ENCODE results near the gene SFT2D3.

SFT2D3 gene

DNA sequence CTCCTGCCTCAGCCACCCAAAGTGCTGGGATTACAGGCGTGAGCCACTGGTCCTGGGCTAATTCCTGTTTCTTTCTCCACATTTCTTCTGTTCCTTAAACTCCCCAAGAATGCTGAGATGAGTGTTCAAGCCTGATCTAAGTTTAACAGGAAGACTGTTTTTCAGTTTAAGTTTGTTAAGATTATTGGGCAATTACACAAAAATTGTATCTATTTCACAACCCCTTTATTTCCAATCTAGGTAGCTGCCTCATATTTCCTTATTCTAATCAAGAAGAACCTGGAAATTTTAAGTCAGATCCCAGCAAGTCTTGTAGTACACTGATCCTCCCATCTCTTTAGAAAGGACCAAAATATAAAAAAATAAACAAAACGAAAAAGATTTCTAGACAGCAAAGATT, 11.7 kb downstream of the SFT2D3 start:
- no peak for DNase-seq

DNA sequence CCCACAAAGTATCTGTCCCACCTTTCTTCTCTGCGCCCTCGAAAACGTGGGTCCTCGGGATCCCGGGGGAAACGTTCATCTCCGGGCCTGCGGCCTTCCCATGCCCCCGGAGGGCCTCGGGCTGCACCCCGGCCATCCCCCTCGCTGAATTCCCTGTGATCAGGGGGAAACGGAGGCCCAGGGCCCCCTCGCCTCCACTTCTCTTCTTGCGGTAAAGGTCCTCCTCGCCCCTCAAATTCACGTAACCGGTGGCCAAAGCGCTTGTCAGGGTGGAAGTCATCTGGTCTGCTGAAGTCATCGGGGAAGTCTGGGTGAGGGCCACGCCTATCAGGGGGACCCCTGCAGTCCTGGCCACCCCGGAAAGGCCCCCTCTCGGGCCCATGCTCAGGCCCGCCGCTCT, 12.3 kb downstream of the SFT2D3 start:
- no peak for DNase-seq

DNA sequence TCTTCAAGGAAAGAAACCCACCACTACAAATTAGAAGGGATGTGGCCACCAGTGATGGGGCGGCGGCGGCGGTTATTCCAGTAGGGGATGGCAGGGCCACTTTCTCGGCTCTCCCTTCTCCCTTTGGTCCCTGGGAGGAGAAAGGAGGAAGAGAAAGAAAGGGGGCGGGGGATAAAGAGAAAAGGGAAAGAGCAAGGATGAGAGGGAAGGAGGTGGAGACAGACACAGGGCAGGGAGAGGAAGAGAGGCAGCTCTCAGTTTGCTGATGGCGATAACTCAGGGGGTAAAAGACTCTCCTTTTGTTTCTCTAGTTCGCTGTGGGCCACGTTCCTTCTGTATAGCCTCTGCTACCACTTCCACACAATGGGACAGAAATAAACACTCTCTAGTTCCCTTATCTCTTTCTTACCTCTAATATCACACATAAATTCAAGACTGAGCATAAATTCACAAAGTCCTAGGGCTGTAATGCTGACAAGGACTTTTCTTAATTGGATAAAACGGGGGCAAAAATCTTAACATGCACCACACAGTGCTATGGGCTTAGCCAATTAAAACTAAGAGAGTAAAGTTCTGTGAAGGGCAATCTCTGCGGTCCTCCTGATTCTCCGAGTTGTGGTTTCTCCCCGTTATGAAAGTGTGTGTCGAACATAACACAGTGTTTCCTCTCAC, 14.6 kb downstream of the SFT2D3 start:
- DNase-seq = no peak

DNA sequence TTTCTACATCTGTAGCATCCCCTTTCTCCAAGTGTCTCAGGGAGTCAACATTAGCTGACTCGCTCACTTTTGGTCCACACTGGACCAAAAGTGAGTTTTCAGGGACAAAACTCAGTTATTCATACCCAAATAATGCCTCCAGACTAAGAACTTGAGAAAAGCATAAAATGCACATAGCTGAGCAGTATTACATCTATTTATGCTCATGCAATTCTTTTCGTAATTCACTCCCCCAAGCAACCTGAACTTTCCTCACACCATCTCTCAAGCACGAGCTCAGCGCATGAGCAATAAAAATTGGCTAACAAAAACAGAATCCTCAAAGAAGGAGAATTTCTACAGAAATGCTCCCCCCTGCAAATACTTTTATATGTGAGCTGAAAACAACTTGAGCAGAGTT, 17.0 kb downstream of the SFT2D3 start:
- DNase-seq = no peak

DNA sequence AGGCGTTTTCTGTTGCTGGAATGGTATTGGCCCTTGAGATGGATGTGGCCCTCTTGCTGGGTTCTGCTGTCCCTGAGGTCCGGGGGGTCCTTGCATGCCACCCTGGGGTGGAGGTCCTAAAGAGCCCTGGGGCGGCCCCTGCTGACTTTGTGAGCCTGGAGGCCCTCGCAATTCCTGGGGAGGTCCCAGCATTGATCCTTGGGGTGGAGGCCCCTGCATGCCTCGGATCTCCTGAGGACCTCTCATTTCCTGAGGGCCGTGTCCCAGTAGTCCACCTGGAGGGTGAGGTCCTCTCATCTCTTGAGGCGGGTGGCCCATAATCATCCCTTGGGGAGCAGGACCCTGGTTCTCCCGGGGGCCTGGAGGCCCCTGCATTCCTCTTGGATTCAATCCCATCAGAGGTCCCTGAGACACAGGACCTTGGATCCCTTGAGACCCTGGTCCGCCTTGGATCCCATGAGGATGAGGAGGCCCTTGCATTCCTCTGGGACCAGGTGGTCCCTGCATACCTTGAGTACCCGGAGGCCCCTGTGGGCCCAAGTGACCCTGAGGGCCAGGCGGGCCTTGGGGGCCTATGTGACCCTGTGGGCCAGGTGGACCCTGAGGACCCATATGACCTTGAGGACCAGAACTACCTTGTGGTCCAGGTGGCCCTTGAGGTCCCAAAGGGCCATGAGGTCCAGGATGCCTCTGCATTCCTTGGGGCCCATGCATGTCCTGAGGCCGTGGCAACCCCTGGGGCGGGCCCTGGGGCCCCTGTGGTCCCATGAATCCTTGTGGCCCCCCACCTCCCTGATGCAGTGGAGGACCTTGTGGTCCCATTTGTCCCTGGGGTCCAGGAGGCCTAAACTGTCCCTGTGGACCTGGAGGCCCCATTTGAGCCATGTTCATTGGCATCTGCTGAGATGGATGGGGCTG, 18.3 kb downstream of the SFT2D3 start:
- no peak for DNase-seq

DNA sequence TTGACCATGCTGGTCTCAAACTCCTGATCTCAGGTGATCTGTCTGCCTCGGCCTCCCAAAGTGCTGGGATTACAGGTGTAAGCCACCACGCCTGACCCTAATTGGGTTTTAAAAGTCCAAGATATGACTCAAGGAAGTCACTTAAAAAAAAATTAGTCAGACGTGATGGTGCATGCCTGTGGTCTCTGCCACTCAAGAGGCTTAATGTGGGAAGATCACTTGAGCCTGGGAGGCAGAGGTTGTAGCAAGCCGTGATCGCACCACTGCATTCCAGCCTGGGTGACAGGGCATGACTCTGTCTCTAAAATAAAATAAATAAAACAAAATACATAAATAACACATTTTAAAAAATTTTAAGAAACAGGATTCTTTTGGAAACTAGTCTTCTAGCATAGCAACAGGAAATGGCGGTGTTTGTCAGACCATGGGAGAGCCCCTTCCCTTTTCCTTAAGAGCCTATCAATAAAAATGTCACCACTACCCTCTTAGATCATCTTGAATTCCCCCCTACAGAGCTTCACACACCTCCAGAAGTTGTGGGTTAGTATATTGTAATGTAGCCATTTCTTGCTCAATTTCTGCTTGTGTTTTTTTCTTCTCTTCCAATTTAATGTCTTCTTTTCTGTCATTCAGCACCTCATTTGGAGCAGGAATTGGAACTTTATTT, 20.1 kb downstream of the SFT2D3 start:
- DNase-seq = no peak

DNA sequence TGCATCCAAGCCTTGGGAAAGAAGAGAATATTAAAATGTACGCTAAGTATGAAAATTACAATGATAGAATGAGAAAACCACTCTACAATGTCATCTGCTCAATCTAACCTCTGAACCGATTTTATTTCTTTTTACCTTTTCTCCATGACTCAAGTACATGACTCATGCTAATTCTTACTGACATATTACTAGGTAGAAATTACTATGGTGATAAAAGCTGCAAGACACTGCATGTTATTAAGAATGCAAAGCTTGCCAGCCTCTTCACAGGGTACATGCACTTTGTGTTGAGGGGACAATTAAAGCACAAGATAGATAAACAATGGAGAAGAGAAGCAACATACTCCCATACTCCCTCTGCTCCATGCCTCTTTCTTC, 20.7 kb downstream of the SFT2D3 start:
- no peak for DNase-seq

DNA sequence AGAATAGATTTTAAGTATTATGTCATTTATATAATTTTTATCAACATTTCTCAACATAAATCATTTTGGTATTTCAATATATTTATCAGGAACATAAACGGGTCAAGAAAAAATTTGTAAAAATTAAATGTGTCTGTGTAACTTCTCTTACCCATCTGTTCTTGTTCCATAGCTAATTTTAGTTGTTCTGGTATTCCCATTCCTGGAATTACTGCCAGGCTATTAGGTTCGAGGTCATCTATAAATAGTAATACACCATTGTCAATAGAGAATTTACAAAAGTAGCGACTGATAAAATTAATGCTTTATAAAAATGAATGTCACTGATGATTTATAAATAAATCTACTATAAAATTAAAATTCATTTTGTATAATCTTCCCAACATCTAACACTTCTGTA, 21.5 kb downstream of the SFT2D3 start:
- DNase-seq = no peak

DNA sequence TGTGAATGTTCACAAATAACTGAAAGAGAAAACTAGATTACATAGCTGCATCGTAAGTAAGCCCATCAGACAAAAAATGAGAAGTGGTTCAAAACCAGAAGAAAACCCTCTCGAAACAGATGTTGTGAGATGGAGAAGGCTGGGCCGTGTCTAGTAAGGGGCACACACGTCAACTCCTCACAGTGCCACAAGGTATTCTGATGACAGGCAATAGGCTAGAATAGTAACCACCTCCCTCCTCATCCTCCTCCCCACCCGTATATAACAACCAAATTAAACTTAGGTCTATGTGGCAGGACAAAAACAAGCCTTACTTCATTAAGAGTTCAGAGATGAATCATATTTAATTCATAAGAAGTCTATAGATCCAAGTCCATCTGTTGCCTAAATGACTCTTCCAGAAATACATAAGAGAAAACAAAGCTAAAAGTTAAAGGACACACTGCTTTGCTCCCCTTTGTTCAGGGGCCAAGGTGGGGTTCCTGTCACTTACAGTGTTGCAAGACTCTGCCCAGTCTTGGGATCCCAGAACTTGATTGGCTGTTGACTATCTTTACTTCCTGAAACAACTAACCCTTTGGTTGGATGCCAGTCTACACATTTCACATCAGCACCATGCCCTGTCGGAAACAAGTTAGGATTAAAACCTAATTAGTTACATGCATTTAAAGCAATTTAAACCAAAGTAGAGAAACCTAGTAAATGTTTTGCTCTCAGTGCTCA, 25.0 kb downstream of the SFT2D3 start:
- DNase-seq = no peak

DNA sequence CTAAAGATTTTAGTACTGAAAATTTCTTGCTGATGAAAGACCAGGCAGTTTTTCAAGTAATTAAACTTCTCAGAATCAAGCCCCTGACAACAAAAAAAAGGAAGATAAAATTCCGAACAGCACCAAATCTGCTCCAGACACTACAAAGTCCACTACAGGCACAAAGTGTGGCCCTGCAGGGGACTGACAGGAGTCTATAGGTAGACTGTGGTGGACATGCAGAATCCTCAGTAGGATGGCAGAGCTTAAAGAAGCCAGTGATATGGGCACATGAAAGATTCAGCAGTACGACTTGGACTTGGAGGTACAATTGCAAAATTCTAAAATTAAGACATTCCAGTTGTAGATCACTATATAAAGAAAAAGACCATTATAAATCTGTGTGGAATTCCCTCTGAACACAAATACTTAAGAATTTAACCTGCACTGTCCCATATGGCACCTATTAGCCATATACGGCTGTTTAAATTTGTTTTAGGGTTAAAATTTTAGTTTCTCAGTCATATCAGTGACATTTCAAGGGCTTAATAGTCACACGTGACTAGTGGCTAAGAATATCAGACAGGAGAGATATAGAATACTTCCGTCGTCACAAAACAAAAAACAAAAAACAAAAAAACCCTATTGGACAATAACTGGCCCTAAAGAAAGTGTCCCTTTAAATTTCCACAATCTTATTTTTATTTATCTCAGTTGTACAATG, 32.0 kb downstream of the SFT2D3 start:
- DNase-seq = no peak

DNA sequence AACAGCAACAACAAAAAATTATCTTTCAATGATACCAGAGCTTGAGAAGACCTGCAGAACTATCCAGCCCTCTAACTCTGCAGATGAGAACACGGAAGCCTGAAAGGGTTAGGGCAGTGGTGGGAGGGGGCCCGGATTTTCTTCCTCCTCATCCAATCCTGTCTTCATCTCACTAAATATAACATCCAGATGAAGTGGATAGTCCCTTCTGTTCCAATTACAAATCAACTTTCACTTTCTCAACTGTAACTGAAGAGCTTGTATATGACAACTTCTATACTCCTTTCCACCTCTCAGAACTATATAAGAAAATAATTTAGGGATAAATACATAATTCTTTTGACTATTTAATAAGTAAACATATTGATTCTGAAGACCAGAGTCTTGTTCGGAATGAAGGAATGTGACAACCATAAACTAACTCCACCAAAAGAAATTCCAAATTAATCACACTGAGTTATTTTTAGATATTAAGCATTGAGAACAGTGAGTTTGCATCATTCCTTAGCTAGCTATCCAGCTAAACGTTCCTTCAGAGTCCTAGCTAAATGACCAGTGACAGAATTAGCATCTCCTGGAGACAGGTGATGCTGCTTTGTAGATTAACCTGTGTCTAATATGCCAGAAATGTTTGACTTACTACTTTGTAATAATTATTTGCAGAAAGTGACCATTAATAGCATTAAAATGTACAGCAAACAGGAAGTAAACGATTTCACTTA, 32.7 kb downstream of the SFT2D3 start:
- no peak for DNase-seq

DNA sequence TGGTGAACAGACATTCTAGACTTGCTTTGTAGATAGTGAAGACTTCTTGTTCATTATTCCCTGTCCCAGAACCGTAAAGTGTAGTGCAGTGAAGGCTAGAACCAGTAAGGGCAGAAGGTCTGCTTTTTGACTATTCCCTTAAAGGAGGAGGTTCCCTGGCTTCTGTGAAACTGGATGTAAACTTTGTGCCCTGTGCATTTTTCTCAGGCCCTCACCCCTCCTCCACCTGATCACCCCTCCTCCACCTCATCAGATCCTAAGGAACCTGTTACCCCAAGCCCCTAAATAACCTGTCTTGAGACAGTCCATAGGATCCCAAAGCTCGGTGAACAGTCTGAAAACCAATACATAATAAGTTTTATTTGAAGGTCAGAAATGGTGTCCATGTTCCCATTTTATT, 33.7 kb downstream of the SFT2D3 start:
- DNase-seq = no peak

DNA sequence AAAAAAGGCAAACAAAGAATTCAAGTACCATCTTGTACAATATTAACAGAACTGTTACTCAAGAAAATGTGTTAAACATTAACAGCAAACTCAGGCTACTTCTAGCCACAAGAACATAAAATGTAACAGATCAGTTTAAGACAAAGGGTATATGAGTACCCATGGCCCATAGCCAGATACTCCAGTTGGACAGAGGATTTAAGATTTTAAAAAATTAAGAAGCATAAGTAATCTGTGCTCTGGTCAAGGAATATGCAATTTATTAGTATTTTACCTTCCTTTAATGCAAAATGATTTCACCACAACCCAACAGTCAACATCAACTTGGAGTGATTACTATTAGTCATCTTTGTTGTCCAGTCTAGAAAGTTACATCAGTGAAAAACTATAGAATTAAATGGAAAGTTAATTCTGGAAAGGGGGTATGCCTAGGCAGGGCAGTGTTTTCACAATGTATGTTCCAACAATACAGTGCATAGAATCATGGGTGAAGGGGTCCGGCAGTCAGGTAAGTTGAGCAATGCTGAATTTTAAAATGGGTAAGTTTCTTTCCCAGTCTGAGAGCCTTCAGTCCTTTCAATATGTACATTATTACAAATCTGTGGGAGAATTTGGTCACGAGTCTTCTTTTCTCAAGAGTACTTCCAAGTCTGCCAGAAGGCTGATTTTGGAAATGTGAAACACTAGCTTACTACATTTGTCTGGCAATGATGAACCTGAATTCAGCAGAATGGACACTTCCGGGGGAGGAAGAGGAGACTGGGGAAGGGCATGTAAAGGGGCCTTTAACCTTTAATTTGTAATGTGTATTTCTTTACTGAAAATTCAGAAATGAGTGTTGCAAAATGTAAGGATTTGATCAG, 34.5 kb downstream of the SFT2D3 start:
- DNase-seq = no peak

DNA sequence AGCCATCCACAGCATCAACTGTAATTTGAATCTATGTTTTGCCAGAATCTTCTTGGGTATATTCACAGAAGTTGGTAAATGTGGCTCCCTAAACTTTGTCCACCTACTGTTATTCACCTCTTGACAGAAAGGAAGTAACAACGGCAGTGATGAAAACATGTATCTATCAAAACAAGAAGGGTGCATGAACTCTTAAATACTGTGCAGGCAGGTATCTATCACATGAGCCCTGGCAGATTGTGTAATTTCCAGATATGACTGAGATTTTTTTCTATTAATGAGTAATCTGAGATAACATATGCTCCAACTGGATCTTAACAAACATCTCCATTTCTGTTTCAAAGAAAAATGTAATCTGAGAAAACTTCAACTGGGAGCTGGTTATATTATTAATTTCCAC, 36.6 kb downstream of the SFT2D3 start:
- DNase-seq = no peak

DNA sequence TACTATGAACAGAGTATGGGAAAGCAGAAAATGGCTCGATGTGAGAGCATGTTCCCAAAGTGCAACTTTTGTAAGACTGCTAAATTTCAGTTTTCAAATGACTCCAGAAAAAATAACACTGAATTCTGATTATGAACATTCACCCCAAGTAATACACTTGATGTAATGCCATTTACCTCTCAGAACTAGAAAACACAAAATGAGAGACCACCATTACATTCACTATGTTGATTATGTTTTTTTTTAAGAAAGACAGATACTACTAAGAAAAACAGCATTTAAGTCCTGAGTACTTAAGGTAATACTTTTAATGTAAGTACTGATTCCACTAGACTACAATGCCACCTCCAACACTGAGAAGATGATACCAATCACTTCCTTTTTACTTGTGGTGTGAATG, 38.5 kb downstream of the SFT2D3 start:
- DNase-seq = no peak

DNA sequence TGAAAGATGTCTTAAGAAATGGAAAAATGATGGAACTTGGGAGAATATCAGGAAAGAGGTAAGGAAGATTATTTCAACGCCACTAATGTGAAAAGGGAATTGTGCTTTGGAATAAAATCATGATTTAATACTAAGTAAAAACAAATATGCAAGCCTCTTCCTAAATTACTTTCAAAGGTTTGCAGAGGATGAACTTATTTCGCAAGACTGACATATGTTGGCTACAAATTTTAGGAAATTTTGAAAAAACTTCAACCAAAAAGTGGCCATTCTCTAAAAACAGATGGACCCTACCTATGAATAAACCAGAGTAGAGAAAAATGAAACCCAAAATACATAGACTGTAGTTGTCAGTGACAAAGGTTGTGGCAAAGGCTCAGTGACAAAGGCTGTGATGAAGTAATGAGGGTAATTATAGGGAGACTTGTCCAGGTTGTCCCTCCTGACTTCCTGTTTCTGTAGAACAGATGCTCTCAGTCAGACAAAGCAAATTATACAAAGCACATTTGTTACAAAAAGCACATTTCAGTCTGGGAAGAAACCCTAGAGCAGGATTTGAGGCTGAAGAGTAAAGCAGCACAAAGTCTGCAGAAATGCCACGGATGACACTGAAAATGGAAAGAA, 39.5 kb downstream of the SFT2D3 start:
- no peak for DNase-seq

DNA sequence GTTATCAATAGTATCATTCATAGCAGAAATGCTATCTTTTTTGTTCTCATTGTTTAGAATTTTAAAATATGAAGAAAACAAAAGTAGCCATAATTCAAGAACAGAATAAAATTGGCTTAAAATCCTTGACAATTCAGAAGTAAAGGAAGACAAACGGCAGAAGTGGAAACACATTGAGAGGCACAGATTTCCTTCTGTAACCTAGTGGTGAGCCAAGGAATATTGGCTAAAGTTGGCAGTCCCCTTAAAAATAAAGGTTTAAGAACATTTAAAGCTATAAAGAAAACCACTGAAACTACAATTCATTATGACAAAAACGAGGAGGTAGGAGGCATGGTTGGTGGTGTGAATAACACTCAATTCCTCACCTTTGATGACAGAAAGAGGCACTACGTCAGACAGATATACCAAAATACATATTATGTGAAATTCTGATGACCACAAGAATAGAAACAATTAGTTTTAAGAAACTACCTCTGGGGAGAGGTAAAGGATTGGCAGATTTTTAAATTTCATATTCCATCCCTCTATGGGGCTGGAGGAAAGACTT, 42.3 kb downstream of the SFT2D3 start:
- DNase-seq = no peak

DNA sequence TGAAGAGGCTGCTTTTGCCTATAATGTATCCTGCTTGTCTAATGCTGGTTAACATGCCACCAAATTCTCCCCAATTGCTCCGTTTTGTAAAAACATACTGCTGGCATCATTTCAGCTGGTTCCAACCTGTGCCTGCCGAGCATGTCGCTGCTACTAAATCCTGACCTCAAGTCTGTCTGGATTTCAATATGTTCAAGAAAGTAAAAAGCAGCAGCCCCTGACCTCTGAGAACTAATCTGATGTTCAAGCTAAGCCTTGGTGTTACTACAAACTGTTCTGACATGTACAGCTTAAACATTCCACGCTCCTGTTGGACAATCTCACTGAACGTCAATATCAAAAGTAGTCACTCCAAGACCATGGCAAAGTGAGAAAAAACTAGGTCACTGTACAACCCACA, 46.3 kb downstream of the SFT2D3 start:
- no peak for DNase-seq

DNA sequence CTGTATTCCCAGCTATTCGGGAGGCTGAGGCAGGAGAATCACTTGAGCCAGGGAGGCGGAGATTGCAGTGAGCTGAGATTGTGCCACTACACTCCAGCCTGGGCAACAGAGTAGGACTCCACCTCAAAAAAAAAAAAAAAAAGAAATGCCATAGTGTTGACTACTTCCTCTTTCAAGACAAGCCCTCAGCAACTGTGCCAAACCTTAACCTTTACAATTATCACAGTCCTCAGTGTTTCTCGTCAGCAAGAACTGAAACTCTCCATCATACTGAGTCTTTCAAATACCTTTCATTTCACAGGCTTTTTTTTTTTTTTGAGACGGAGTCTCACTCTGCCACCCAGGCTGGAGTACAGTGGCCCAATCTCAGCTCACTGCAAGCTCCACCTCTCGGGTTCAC, 48.2 kb downstream of the SFT2D3 start:
- DNase-seq = peak; percentile 87

DNA sequence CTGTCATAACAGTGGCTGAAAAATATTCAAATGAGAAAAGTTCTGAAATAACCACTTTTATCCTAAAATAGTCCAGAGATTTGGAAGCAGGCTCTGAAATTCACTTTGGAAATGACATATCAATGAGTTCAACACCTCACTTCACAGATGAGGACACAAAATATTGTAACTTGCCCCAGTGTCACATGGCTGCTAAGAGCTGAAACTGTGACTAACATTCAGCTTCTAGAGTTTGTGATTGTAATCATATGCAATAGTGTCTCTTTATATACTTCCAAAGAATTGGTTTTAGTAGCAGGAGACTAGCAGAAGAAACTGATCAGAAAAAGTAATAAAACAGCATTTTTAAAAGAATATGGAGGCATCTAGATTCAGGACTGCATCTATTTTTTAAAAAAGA, 52.1 kb downstream of the SFT2D3 start:
- no peak for DNase-seq

Measured in RPMI8226 (cell line).